H4 (cell line): Measurements from ENCODE around the gene SLC44A1. TPM values are rescaled to one million over a fixed set of nuclear protein-coding genes. Genes with fewer than 3 reads are reported as not detected.

Source experiments
- DNase-seq: peaks from one replicate; pipeline ENCODE4 v3.0.0-alpha.2; 2015; ENCODE audit warnings: low spot score
- total RNA-seq: library from RNA; depleted of rRNA; stranded (reverse); fragments of >200 nt; shearing (Covaris generic); gene quantifications from 2 replicates; pipeline ENCODE4 v1.2.3, GENCODE V29; 2014; rRNA removed

The SLC44A1 gene
- total RNA-seq, 1 experiment from 2014 or later = 31.9 TPM

DNA sequence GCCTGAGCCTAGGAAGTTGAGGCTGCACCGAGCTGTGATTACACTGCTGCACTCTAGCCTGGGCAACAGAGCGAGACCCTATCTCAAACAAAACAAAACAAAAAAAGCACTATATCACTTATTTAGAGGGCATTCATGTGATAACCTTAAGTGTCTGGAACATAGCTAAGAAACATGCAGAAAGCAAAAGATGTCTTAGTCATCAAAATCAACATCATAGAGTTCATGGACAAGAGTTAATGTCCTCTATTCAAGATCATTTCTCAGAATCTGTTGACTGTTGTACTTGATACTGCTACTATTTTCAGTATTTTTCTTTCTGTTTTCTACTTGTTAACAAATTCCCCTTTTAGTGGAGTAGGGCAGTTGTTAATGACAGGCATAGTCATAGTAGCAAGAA lies 228.8 kb downstream of the SLC44A1 start:
- DNase-seq = no peak

DNA sequence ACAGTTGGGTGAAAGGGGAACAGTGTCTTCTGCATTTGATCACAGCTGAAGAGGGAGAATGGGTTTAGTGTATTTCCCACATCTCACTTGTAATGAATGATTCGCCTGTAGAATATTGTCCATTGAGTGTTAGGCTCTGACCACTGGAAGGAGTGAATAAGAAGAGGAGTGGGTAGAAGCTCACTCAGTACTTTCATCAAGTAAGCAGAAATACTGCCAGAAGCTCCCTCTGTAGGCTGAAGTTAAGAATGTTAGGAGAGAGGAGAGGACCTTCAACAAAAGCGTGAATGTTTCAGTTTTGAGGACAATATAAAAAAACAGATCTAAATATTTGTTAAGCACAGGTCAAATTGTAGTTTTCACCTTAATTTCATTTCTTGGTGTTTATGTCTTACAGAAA lies 230.9 kb downstream of the SLC44A1 start:
- peak; percentile 21 for DNase-seq

DNA sequence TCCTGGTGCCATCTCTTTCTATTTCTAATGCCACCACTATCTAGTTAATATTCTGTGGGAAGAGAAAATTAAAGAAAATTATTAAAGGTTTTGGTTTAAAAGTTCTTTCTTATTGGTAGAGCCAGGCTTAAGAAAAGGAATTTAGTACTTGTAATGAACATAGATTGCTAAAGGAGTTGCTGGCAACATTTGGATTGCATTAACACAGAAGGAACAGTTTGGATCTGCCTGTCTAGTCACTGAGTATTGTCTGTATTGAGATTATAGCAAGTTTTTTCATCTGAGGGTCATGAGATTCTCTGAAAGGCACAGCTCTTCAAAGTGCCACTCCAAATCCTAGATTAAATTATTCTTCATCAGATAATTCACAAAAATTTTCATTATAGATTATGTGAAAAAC lies 235.4 kb downstream of the SLC44A1 start:
- DNase-seq = no peak

DNA sequence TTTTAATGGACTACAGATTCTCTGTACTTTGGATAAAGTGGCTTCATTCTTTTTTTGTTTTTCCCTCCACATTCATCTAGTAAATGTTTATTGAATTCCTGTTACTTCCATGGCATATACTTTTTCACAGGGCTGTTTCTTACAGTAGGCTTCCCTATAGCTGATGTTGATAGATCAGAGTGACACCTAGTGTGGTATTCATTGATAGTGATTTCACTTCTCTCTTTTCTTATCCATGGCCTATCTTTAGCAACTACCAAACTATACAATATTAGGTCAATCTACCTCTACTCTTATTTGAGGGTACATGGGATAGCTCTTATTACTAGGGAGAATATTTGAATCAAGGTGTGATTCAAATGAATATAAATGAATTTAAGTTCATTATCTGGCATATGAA lies 239.2 kb downstream of the SLC44A1 start:
- no peak for DNase-seq

DNA sequence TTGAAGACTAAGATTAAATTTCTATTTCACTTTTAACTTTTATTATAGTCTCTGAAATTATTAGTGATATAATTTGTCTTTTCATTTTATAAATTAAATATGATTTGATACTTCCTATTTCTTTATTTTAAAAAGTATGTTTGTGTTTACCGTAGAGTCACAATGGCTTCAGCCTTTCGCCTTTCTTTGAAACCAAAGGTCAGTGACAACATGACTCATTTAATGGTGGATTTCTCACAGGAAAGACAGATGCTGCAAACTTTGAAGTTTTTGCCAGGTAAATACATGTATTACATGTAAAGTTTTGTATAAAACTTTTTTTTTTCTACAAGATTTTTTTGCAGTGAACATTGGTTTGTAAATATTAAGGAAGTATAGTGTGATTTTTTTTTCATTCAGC lies 239.8 kb downstream of the SLC44A1 start:
- DNase-seq = no peak

DNA sequence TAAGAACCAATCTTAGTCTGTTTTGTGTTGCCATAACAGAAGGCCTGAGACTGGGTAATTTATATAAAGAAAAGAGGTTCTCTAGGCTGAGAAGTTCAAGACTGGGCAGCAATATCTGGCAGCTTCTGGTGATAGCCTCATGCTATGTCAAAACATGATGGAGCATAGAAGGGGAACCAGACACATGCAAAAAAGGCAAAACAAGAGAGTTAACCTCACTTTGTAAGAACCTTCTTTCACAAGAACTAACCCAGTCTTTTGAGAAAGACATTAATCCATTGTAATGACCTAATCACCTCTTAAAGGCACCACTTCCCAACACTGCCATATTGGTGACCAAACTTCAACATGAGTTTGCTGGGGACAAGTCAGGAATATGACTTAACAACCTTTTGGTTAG lies 240.7 kb downstream of the SLC44A1 start:
- DNase-seq = no peak

Other genes starting within 250 kb of the SLC44A1 start
- gene FSD1L, start 203.4 kb downstream of the SLC44A1 start, total RNA-seq = 0.49 and 1.0 TPM in 2 replicates